ACC112 (cell line): ENCODE results near the gene FBLN5.

Experiments
- H2AFZ ChIP-seq: fragments of 200-600 bp; sonication (generic); one replicate; pipeline ENCODE4 v1.6.0; 2017; ENCODE audit warnings: antibody characterized with exemption, low read length; ENCODE audit not compliant: unreplicated experiment
- H3K27ac ChIP-seq: fragments of 200-600 bp; sonication (generic); 2 replicates; pipeline ENCODE4 v1.5.1; 2014; ENCODE audit warnings: low read depth, mild to moderate bottlenecking, antibody characterized with exemption, low read length, moderate library complexity
- H3K27me3 ChIP-seq: fragments of 200-600 bp; sonication (generic); 2 replicates; pipeline ENCODE4 v1.6.1; 2014; ENCODE audit warnings: mild to moderate bottlenecking, antibody characterized with exemption, low read length, moderate library complexity, mixed read lengths; ENCODE audit not compliant: insufficient read depth
- H3K36me3 ChIP-seq: fragments of 200-600 bp; sonication (generic); 2 replicates; pipeline ENCODE4 v1.6.1; 2016; ENCODE audit warnings: mild to moderate bottlenecking, antibody characterized with exemption, low read length, moderate library complexity, mixed read lengths; ENCODE audit not compliant: insufficient read depth
- H3K4me1 ChIP-seq: fragments of 200-600 bp; sonication (generic); one replicate; pipeline ENCODE4 v1.6.1; 2016; ENCODE audit warnings: low read length, mixed read lengths; ENCODE audit not compliant: insufficient read depth, unreplicated experiment, control insufficient read depth
- H3K4me3 ChIP-seq: fragments of 200-600 bp; sonication (generic); 2 replicates; pipeline ENCODE4 v1.5.1; 2014; ENCODE audit warnings: mild to moderate bottlenecking, low read depth, low read length
- H3K79me2 ChIP-seq: fragments of 200-600 bp; sonication (generic); one replicate; pipeline ENCODE4 v1.6.0; 2016; ENCODE audit warnings: low read length; ENCODE audit not compliant: control insufficient read depth, unreplicated experiment, insufficient read depth

The FBLN5 gene

DNA sequence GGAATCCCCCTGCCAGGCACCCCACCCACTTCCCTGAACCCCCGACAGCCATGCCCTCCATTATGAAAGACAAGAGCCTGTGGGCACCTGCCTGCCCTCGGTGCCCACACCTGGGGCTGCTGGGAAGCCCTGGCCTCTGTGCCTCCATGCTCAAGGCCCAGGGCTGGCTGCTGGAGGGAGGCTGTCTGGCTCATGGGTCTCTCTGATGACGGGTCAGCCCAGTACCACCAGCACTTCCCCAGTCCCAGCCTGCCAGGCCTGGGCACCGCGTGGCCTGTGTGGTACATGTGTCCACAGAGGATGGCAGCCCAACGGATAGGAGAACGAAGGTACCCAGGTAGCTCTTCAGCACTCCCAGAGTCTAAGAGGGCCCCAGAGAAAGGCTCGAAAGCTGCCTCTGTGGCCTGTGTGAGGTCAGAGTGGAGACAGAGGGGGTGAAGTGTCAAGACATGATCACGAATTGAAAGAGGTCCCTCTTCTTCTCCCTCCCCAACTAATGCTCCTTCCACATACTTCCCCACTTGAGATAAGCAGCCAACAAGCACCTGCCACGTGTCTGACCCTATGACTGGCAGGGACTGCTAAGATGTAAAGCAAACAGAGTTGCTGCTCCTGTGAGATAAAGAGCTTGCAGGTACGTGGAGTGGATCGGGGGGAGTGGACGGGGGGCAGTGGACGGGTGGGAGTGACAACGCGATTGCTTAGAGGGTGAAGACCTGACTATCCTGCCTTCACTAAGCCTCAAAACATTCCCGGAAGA is 21.2 kb downstream of the FBLN5 start:
- H3K4me1 ChIP-seq = peaks cover 36% of the 10 kb centered on the region
- H3K27ac ChIP-seq = no peak overlapping the region
- H2AFZ ChIP-seq = no peak overlapping the region
- H3K36me3 ChIP-seq = no peaks in the 10 kb centered on the region
- no peak overlapping the region for H3K4me3 ChIP-seq
- H3K27me3 ChIP-seq = no peaks in the 10 kb centered on the region
- peaks cover 3% of the 10 kb centered on the region for H3K79me2 ChIP-seq

DNA sequence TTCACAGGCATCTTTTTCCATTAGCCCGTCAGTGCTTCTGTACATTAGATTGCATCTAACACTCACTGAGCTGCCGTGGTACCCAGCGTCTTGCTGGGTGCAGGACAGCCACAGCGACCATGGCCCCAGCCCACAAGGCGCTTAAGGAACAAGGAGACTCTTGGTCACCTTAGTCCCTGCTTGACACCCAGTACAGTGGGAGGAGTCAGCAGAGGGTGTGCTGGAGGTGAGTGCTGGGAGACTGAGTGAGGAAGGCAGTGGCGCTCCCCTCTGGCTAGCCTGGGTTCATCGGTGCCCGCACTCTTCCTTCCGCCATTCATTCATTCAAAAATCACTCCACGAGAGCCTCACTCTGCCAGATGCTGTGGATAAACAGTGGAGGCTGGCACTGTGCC is 21.8 kb downstream of the FBLN5 start:
- no peaks in the 10 kb centered on the region for H3K36me3 ChIP-seq
- H3K79me2 ChIP-seq = no peaks in the 10 kb centered on the region
- H3K27me3 ChIP-seq = no peaks in the 10 kb centered on the region
- no peak overlapping the region for H3K4me3 ChIP-seq
- H2AFZ ChIP-seq = no peak overlapping the region
- peaks cover 38% of the 10 kb centered on the region for H3K4me1 ChIP-seq
- H3K27ac ChIP-seq = no peak overlapping the region

DNA sequence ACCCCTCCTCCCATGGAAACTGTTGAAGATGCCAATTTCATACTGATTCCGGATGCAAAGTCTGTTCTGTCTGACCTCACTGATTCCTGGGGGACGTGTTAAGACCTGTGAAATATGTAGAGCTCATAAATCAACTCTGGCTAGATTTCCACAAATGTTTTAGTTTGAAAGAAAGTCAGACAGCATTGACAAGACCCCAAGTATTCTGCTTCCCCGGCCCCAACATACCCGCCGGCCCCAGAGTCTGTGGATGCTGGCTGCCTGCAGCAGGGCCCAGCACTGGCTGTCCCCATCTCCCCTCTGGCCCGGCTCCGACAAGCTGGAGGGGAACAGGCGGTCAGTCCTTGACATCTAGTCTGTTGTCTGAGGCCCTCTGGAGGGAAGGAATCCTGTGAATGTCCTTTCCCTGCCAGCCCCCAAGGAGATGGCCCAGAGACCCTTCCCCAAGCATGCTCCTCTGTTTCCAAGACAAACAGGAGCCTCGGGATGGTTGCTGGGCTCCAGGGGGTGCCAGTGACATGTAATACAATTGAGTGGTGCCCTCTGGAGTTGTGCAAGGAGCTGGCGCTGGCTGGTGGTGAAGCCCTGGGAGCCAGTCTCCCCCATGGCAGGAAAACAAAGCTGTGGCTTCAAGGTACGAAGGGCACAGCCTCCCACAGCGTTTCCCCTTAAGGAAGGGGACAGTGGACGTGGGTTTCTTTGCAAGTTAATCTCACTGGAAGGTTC is 22.3 kb downstream of the FBLN5 start:
- Histone ChIP-seq H3K4me3 (no peak overlapping the region), H2AFZ (no peak overlapping the region), H3K79me2 (no peaks in the 10 kb centered on the region), H3K36me3 (no peaks in the 10 kb centered on the region), H3K27ac (peak overlapping the region; percentile 19; the same call in 1 of the 2 replicates), H3K4me1 (peaks cover 42% of the 10 kb centered on the region), H3K27me3 (no peaks in the 10 kb centered on the region)

DNA sequence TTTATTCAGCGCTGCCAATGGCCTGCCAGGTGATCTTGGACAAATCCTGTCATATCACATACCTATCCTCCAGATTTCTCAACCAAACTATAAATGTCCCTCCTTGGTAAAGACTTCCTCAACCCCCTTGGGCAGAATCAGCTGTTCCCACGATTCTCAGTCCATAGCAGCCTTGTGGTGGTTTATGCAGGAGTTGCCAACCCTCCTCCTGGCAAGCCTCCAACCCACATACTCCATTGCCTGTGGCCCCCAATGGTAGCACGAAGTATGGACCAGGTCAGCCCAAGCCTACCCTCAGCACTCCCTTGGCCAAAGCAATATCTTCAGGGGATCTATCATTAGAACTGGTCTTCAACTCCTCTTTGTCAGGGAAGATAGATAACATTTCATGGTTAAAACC is 27.0 kb downstream of the FBLN5 start:
- Histone ChIP-seq H3K36me3 (no peaks in the 10 kb centered on the region), H3K79me2 (peaks cover 2% of the 10 kb centered on the region), H3K4me3 (no peak overlapping the region), H3K27me3 (no peaks in the 10 kb centered on the region), H2AFZ (no peak overlapping the region), H3K27ac (no peak overlapping the region), H3K4me1 (peaks cover 35% of the 10 kb centered on the region)

DNA sequence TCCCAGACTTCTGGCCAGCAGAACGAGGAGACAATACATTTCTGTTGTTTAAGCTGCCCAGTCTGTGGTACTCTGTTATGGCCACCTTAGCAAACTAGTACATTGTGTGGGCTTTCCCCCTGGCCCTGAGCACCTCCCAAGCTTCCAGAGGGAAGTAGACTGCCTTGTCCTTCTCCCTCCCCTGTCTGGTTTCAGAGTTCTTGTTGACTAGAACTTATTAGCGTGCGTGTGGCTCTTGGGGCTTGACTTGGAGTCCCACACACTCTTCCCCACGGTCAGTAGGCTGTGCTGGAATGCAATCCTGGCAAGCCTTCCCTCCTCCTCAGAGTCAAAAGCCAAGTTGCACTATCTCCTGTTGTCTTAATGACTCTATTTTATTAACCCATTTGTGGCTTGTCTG is 27.7 kb downstream of the FBLN5 start:
- H3K27ac ChIP-seq = peak overlapping the region; percentile 42
- no peaks in the 10 kb centered on the region for H3K36me3 ChIP-seq

DNA sequence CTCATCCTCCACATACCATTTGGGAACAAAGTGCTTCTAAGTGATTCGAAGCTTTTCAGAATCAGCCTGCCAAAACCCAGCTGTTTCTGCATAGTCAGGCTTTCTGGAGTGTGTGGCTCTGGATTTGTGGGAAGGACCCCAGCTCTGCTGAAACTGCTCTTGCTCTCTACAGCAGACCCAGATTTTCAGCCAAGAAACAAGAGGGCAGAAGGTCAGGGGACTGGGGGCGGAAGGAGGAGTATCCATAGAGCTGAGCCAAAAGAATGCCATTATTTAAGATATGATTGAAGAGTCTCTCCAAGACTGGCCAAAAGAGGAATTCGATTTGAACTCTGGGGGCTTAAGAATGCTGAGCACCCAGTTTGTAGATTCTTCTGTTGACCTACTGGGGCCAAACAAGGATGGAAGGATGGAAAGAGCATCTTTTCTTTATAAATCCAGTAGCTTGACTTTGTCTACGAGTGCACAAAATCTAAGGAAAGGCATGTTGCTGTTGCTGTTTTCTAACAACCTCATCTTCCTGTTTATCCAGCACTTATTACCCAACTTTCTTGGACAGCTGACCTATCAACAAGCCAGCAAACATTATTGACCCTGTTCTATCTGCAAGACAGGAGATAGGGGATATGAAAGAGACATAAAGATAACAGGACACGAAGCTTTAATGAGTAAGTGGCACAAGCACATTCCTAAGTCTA is 29.2 kb downstream of the FBLN5 start:
- peaks cover 2% of the 10 kb centered on the region for H3K79me2 ChIP-seq
- peaks cover 24% of the 10 kb centered on the region for H3K4me1 ChIP-seq
- no peaks in the 10 kb centered on the region for H3K27me3 ChIP-seq
- no peak overlapping the region for H3K4me3 ChIP-seq
- H3K36me3 ChIP-seq = no peaks in the 10 kb centered on the region; the same call in 1 of the 2 replicates
- H2AFZ ChIP-seq = no peak overlapping the region
- H3K27ac ChIP-seq = no peak overlapping the region

More for the DNA sequence above, 27.7 kb downstream of the FBLN5 start:
- H3K27me3 ChIP-seq = no peaks in the 10 kb centered on the region
- peaks cover 2% of the 10 kb centered on the region for H3K79me2 ChIP-seq
- H3K4me1 ChIP-seq = peaks cover 27% of the 10 kb centered on the region
- no peak overlapping the region for H2AFZ ChIP-seq
- no peak overlapping the region for H3K4me3 ChIP-seq

DNA sequence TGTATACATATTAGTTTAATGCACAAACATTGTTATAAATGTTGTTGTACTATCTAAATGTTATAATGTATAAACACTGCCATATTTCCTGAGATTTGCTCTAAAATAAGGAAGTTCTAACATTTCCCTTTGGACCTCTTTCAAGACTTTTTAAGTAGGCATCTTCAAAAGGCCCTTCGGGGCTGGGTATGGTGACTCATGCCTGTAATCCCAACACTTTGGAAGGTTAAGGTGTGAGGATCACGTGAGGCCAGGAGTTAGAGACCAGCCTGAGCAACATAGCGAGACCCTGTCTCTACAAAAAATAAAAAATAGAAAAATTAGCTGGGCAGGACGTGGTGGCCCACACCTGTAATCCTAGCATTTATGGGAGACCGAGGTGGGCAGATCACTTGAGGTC is 35.5 kb downstream of the FBLN5 start:
- H2AFZ ChIP-seq = no peak overlapping the region
- no peak overlapping the region for H3K4me3 ChIP-seq
- no peaks in the 10 kb centered on the region for H3K4me1 ChIP-seq
- H3K79me2 ChIP-seq = no peaks in the 10 kb centered on the region
- H3K36me3 ChIP-seq = no peaks in the 10 kb centered on the region; the same call in 1 of the 2 replicates
- H3K27ac ChIP-seq = no peak overlapping the region
- H3K27me3 ChIP-seq = no peaks in the 10 kb centered on the region

DNA sequence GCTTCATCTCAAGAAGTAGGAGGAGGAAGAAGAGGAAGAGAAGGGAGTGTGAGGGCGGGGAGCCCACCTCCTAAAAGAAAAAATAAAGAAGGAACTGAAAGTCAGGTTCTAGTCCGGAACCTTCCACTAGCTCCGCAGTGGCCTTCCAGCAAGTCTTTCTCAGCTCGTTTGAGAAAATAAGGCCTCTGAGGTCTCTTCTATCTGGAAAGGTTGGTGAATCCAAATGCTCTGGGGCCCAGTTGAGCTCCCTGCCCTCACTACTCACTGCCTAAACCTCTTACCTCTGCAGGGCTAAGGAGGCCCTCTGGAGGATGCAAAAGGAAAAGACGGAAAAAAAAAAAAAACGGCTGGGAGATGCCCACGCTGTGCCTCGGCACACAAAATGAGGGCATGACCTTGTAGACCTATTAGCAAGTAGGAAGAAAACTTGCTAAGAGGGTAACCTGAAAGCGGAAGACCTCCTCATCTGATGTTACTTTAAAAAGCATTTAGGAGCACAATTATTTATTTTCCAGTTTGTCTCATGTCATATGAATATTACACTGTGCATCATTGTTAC is 35.9 kb downstream of the FBLN5 start:
- Histone ChIP-seq H3K27me3 (no peaks in the 10 kb centered on the region), H3K4me1 (no peaks in the 10 kb centered on the region), H3K4me3 (no peak overlapping the region), H3K36me3 (no peaks in the 10 kb centered on the region; the same call in 1 of the 2 replicates), H3K79me2 (no peaks in the 10 kb centered on the region), H3K27ac (no peak overlapping the region), H2AFZ (peak overlapping the region; percentile 12)

DNA sequence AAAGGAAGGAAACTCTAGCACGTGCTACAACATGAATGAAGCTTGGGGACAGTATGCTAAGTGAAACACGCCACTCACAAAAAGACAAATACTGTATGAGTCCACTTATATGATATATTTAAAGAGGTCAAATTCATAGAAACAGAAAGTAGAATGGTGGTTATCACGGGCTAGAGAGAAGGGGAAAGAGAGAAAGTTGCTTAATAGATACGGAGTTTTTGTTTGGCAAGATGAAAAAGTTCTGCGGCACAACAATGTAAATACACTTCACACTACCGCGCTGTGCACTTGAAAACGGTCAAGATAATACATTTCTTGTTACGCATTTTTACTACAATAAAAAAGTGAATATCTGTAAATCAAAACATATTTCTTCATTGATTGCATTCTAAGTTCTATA is 37.3 kb downstream of the FBLN5 start:
- Histone ChIP-seq H3K36me3 (no peaks in the 10 kb centered on the region; the same call in 1 of the 2 replicates), H3K27me3 (no peaks in the 10 kb centered on the region), H3K79me2 (no peaks in the 10 kb centered on the region), H3K4me3 (no peak overlapping the region), H3K4me1 (no peaks in the 10 kb centered on the region), H2AFZ (no peak overlapping the region), H3K27ac (no peak overlapping the region)

DNA sequence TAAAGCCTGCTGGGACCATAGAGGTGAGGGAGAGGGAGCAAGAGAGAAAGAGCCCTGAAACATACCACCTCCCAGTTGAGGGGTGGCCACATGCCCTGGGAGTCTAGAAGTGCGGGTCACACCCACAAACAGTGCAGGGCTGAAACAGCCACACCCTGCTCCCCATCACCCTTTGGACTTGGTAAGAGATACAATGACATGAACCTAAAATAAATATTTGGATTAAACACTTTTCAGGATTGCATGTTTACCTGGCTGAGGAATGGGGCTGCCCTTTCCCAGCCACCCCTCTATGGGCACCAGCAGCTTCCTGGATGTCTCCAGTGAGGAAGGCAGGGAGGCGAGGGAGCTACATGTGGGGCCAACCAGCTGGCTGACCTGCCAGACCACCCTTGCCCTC is 41.1 kb downstream of the FBLN5 start:
- Histone ChIP-seq H3K4me3 (no peak overlapping the region), H3K27me3 (no peaks in the 10 kb centered on the region), H3K27ac (no peak overlapping the region), H2AFZ (no peak overlapping the region), H3K79me2 (peaks cover 3% of the 10 kb centered on the region), H3K36me3 (no peaks in the 10 kb centered on the region), H3K4me1 (peaks cover 17% of the 10 kb centered on the region)
